Activated CD4-positive, alpha-beta T cell treated with anti-CD3 and anti-CD28 coated beads, Interleukin-2, amount 50 U/mL, for 16 hours (primary cell): ENCODE results near the gene STRN3.
"Not testable (repeated sequence)": the region's sequence is repeated elsewhere in the genome, so short reads cannot be mapped to it uniquely, and the experiment has no call there.

Experiments used
- DNase-seq: peaks from one replicate; pipeline ENCODE4 v3.0.0-alpha.2; 2020

STRN3 gene

DNA sequence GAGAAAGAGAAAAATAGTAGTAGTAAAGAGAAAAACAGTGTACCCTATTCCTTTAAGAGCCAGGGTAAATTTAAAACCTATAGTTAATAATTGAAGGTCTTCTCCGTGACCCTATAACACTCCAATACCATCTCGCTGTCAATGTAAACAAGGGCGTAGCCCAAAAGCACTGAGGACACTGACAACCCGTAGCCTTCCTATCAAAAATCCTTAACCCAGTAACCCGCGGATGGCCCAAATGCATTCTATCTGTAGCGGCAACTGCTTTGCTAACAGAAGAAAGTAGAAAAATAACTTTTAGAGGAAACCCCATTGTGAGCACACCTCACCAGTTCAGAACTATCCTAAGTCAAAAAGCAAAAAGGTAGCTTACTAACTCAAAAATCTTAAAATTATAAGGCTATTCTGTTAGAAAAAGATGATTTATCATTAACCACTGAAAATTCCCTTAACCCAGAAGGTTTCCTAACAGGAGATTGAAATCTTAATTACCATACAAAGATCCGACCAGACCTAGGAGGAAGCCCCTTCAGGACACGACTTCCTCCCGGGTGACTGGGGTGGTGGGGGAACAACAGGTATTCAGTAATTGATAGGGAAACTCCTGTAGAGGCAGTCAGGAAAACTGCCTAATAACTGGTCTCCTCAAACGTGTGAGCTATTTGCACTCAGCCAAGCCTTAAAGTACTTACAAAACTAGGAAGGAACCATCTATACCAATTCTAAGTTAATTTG, 58.6 kb downstream of the STRN3 start:
- DNase-seq, result not testable (repeated sequence)

DNA sequence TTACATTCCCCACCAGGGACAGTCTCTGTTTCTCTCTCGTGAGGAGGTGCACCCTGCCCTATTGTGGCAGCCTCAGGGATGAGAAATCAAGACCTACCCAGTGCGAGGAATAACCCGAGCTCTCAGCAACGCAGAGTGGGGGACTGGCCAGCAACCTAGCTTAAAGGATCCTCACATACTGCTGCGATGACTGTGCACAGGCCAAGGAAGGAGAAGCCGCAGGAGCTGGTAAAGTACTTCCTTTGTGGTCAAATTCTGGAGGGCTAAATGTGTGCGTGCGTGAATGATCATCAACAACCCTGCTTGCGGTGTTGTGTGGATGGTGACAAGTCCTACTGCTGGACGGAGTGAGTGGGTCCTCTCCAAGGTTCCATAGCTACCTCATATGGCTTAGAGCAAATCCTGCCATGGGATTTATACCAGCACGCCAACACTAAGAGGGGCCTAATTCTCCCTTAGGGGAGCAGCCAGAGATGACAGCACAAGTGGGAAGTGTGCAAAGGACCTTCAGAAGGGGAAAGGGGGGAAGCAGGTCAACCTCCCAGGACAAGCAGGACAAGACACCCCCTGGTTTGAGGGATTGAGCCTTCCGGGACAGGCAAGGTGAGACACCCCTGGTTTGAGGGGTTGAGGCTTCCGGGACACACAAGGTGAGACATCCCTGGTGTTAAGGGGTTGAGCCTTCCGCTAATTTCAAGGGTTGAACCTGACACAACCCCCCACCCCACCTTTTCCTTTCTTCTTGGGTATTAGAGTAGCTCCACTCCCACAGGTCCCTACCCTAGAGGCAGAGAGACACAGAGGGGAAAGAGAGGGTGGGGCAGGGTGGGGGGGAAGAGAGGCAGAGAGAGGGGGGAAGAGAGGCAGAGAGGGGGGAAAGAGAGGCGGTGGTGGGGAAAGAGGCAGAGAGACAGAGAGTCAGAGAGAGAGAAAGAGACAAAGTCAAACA, 59.5 kb downstream of the STRN3 start:
- DNase-seq, result no peak

DNA sequence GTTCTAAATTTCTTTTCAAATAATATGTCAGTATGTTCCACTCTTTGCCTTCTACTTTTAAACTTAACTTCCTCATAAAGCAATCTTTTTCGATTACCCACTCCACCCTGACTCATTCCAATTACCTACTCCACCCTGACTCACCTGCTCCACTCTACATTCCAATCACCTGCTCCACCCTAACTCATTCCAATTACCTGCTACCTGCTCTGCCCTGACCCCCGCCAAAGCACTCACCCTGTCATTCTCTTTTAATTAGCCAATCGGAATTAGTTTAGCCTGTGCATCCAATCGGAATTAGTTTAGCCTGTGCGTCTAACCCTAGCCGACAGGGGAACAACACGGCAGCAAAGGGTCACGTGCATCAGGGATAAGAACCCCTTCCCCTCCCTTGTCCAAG, 60.3 kb downstream of the STRN3 start:
- DNase-seq, result not testable (repeated sequence)

DNA sequence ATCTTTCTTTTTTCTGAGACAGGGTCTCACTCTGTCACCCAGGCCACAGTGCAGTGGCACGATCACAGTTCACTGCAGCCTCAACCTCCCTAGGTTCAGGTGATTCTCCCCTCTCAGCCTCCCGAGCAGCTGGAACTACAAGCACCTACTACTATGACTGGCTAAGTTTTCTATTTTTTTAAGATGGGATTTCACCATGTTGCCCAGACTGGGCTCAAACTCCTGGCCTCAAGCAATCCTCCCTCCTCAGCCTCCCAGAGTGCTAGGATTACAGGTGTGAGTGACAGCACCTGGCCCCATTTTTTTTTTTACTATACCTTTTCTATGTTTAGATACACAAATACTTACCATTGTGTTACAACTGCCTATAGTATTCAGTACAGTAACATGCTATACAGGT, 63.6 kb downstream of the STRN3 start:
- DNase-seq, result not testable (repeated sequence)

DNA sequence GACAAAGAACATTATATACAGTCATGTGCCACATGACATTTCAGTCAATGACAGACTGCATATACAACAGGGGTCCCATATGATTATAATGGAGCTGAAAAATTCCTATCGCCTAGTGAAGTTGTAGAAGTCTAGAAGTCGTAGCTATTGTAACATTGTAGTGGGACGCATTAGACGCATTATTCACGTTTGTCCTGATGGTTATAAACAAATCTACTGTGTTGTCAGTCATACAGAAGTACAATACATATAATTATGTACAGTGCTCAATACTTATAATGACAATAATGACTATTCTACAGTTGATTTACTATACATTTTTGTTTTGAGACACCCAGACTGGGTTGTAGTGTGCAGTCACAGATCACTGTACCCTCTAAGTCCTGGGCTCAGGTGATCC, 64.8 kb downstream of the STRN3 start:
- no peak for DNase-seq

DNA sequence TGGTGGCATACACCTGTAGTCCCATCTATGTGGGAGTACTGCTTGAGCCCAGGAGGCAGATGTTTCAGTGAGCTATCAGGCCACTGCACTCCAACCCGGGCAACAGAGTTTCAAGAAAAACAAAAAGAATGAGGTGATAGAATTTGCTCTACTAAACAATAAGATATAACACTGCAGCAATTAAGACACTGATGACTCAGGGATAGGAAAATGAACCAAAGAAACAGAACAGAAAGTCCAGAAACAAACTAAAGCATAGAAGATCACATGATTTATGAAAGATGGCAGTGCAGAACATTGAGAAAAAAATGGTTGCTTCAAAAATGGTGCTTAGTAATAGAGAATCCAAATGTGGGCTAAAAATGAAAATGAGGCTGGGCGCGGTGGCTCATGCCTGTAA, 66.0 kb downstream of the STRN3 start:
- no peak for DNase-seq

DNA sequence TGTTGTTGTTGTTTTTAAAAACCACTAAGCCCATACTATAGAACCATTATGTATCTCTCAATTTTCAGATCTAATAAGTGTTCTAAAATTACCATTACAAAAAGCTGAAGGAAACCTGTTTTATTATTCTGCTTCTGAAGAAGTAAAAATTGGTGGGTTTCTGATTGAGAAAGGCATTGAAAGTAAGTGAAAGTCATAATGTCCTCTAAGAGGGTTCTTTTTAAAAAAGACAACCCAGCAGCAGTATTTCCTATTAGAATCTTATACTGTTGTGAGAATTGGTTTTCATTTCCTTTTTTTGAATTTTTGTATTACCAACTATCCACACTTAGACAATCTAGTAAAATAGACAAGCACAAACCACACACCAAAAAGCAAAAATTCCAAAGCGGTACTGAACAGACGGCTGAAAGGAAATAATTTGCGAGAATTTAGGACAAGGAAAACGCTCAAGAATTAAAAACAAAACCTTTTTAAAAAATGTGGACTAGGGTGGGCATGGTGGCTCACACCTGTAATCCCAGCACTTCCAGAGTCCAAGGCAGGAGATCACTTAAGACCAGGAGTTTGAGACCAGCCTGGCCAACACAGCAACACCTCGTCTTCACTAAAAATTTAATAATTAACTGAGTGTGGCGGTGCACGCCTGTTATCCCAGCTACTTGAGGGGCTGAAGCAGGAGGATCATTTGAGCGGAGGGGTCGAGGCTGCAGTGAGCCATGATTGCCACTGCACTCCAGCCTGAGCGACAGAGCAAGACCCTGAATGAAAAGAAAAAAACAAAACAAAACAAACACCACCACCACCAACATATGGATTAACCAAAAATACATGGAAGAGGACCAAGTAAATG, 67.4 kb downstream of the STRN3 start:
- no peak for DNase-seq

DNA sequence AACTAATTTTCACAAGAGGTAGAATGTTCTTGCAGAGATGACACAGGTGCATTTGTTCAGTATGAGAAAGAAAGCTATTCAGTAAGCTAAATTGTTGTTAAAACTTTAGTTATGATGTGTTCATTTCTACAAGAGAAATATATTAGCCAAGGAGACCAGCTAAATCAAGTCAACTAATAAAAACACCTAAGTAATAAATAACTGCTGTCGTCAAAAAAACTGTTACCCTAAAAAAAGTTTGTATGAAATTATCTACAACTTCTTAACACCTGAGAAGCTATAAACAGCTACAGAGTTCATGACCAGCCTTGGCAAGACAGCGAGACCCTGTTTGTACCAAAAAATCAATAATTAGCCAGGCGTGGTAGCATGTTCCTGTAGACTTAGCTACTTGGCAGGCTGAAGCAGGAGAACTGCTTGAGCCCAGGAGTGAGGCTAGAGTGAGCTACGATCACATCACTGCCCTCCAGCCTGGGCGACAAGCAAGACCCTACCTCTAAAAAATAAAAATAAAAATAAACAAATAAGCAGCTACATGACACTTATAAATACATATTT, 68.3 kb downstream of the STRN3 start:
- DNase-seq, result no peak

DNA sequence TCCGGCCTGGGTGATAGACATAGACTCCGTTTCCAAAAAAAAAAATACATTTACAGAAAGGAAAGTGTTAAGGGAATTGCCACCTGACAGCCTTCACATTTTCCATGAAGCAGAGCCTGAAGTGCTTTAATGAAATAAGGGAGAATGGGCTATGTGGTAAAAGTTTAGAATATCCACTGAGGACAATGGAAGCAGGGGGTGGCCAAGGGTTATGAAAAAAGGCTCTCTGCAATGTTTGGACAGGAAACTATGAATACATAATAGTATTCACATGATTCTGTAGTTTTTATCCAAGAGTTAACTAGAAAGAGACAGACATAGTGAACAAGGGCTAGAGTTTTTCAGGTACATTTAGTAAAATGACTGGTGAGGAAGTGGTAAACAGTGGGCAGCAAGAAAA, 76.5 kb downstream of the STRN3 start:
- no peak for DNase-seq

DNA sequence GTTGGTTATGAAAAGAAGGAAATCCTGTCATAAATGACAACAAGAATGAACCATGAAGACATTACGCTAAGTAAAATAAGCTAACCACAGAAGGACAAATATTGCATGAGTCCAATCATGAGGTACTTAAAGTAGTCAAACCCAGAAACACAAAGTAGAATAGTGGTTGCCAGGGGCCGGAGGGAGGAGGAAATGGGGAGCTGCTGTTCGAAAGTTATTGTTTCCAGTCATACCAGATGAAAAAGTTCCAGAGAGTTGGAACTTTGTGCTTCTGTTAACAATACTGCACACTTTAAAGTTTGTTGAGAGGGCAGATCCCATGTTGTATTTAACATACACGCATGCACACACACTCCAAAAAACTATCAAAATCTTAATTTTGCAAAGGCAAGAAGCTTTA, 82.5 kb downstream of the STRN3 start:
- DNase-seq, result no peak

DNA sequence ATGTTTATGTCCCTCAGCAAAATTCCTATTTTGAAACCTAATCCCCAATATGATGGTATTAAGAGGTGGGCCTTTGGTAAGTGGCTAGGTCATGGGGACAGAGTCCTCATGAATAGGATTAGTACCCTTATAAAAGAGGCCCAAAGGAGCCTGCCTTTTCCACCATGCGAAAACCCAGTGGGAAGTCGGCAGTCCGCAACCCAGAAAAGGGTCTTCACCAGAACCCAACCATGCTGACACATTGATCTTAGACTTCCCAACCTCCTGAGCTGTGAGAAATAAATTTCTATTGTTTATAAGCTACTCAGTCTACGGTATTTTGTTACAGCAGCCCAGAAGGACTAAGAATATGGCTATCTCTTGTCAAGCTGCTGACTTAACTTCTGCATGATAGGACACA, 85.3 kb downstream of the STRN3 start:
- no peak for DNase-seq

DNA sequence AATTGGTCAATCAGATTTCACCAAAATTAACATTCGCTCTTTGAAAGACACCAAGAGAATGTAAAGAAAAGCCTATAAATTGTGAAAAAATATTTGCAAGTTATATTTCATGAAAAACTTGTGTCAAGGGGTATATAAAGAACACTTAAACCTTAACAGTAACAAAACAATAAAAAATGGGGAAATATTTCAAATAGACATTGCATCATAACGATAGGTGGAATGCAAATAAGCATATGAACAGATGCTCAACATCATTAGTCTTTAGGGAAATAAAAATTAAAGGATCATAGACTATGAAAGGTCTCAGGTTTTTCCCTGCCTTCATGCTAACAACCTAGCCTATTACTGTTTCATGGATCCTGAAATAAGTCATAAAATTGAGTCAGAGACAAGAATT, 87.6 kb downstream of the STRN3 start:
- DNase-seq, result no peak

DNA sequence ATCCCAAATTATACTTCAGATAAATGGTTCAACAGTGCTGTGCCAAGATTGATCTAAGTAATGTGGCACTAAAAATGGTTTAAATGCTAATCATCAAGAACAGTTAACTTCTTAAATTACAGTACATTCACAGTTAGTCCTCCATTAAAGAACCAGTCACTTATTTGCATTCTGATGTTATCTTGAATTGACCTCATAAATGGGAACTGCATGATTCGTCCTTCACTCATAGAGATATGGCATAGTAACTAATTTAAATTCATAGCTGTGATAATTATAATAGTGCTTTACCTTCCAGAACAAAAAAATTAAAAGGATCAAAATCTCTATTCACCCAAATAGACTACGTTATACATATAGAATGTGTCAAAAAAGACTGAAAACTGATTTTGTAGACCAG, 90.7 kb downstream of the STRN3 start:
- no peak for DNase-seq

DNA sequence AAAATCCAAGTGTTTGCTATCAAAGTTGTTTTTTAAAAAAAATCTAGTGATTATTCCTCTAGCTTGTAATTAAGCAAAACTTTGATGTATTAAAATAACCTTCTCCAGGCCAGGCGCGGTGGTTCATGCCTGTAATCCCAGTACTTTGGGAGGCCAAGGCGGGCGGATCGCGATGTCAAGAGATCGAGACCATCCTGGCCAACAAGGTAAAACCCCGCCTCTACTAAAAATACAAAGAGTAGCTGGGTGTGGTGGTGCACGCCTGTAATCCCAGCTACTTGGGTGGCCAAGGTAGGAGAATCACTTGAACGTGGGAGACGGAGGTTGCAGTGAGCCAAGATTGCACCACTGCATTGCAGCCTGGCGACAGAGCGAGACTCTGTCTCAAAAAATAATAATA, 92.2 kb downstream of the STRN3 start:
- not testable (repeated sequence) for DNase-seq

DNA sequence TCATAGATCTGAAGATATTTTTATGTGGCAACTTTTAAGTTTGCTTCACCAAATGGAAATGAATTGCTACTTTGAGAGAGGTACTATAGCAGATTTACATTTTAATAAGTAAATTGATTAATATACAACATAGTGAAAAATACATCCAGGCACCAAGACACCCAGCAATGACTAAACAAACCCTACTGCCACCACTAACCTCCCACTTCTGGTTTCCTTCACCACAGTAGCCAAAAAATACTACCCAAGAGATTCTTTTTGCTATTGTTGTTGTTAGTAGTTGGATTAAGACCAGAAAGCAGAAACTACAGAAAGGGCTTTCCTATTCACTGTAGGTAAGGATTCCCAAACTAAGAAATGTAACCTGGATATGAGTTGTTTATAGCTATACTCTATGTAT, 97.7 kb downstream of the STRN3 start:
- peak; percentile 27 for DNase-seq

DNA sequence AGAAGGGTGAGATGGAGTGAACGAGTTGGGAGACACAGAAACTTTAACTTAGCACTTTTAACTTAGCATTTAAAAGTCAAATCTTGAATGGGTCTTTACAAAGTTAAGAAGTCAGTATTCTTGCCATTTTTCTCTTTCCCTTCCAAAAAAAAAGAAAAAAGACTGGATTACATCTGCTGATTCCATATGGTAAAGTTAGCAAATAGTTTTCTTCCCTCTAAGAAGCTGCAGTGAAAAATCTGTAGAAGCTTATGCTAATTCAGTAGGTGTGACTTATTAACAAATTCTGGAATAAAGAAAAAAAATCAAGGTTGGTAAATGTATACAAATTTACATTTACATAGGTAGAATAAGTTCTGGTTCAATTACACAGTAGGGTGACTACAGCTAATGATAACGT, 100.9 kb downstream of the STRN3 start:
- DNase-seq, result no peak

DNA sequence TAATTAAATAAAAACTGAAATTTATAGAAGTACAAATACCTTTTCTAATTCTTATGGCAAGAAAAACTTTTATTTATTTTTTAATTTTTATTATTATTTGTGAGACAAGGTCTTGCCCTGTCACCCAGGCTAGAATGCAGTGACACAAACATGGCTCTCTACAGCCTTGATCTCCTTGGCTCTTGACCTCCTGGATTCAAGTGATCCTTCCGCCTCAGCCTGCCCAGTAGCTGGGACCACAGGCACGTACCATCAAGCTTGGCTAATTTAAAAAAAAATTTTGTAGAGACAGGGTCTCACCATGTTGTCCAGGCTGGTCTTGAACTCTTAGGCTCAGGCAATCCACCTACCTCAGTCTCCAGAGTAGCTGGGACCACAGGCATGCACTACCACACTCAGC, 104.4 kb downstream of the STRN3 start:
- no peak for DNase-seq

DNA sequence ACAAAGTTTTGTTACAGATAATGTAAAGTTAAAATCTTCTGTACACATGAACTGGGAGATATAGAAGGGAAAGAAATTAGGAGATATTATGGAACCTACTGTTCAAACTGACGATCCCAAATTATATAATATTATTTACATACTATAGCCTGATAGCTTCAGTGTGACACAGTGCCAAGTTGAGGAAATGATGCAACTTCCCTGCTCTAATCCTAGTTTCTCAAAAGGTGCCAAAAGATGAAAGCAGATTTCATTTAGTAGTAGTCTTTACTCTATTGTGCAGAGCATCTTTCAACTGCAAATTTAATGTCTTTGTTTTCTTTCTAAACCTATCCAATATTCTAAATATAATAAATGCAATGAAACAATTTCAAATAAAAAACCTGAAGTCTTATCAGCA, 104.9 kb downstream of the STRN3 start:
- peak; percentile 3 for DNase-seq

DNA sequence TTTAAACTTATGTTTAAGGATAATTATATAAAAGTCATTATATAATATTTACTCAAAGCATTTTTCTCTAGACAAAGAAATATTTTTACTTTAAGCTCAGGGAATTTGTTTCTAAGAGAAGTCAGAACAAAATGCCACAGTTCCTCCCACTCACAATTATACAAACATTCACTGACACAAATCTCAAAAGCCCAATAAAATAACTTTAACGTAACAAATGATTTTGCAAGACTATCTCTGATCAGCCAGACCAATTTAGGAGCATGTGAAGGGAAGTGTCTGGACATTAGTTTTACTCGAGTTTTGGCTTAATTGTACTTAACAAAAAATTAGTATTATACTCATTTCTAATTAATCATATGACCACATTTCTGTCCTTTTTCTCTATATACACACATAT, 110.6 kb downstream of the STRN3 start:
- no peak for DNase-seq

DNA sequence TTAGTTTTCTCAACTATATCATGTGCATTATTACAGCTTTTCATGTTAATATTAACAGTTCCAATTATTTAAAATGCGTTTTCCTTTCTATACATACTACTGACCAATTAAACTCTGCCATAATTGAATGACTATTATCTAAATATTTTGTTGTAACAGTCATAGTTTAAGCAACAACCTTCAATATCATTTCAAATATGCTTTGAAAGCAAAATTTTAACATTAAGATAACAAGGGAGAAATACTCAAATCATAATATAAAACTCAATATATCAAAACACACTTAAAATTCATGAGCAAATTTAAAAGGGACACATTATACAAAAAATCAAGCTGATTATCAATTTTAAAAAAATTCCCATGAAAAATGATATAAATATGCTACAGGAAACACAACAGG, 111.4 kb downstream of the STRN3 start:
- DNase-seq, result no peak

DNA sequence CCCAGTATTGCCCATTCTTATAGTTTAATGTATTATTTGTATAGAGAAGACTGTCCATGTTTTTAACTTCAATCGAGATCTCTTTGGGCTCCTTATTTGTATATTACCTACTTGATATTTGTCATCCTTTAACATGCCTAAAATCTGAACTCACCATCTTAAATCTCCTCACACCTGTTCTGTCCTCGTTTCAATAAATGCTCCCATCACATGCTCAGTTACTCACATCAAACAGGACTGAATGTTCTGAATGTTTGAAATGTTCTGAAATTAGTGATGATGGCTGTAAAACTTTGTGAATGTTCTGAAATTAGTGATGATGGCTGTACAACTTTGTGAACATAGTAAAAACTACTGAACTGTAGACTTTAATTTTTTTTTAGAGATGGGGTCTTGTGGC, 117.4 kb downstream of the STRN3 start:
- no peak for DNase-seq

DNA sequence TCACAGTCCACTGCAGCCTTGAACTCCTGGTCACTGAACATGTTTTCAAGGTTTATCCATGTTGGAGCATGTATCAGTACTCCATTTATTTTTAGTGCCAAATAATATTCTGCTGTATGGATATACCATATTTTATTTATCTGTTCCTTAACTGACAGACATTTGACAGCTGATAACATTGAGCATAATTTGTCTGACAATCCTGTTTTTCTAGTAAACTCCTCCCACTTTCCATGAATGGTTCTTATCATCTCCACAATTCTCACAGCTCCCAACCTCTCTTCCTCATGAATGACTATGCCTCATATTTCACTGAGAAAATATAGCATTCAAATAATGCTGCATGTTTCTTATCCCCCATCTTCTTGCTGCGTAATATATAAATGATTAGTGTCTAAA, 118.5 kb downstream of the STRN3 start:
- DNase-seq, result no peak
